HL-60 (cell line): ENCODE measurements around the gene LUM.

Experiments
- CTCF ChIP-seq: IDR thresholded peaks from one replicate; pipeline ENCODE4 v1.5.1; 2011; ENCODE audit warnings: low read length, control low read depth, inconsistent platforms; ENCODE audit not compliant: insufficient read depth
- GABPA ChIP-seq: IDR thresholded peaks from 2 replicates; pipeline ENCODE4 v1.6.1; 2012; ENCODE audit warnings: low read depth
- POLR2AphosphoS5 ChIP-seq: IDR thresholded peaks from 2 replicates; pipeline ENCODE4 v1.6.1; 2012; ENCODE audit warnings: low read depth
- REST ChIP-seq: IDR thresholded peaks from 2 replicates; pipeline ENCODE4 v1.6.1; 2012; ENCODE audit warnings: low read depth; ENCODE audit not compliant: insufficient replicate concordance
- SPI1 ChIP-seq: IDR thresholded peaks from 2 replicates; pipeline ENCODE4 v1.6.1; 2012; ENCODE audit warnings: low read depth, mild to moderate bottlenecking, borderline replicate concordance

- TF ChIP-seq CTCF: no peak
- no peak for TF ChIP-seq POLR2AphosphoS5
- TF ChIP-seq GABPA: no peak
- no peak for TF ChIP-seq REST
- TF ChIP-seq SPI1: no peak
These were observed 40.4 kb downstream of the LUM start for GRCh38 chr12:91070936-91071335.
